PFSK-1 (cell line): ENCODE data around the gene CASP2.

Experiments
- POLR2AphosphoS5 ChIP-seq: IDR thresholded peaks from 2 replicates; pipeline ENCODE4 v1.6.1; 2012; ENCODE audit warnings: low read depth, mild to moderate bottlenecking, control low read depth, low read length, moderate library complexity
- SIN3A ChIP-seq: IDR thresholded peaks from 2 replicates; pipeline ENCODE4 v1.6.1; 2012; ENCODE audit warnings: mild to moderate bottlenecking, low read length, moderate library complexity, borderline replicate concordance; ENCODE audit not compliant: insufficient read depth
- TAF1 ChIP-seq: IDR thresholded peaks from 2 replicates; pipeline ENCODE4 v1.6.1; 2012; ENCODE audit warnings: low read length, control low read depth, borderline replicate concordance; ENCODE audit not compliant: insufficient read depth

DNA sequence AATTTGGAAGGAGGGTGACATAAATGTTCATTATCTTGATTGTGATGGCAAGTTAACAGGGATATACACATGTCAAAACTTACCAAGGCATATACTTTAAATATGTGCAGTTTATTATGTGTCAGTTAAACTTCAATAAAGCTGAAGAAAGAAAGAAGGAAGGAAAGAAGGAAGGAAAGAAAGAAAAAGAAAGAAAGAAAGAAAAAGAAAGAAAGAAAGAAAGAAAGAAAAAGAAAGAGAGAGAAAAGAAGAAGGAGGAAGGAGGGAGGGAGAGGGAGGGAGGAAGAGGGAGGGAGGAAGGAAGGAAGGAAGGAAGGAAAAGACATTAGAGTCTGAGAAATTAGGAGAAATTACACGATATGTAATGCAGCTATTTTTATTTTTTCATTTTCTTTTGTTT lies 40.8 kb upstream of the CASP2 start:
- no peak for TF ChIP-seq SIN3A
- no peak for TF ChIP-seq TAF1
- no peak for TF ChIP-seq POLR2AphosphoS5
